Immature natural killer cell (primary cell): ENCODE measurements around the gene FSCN2. TPM values are rescaled to one million over a fixed set of nuclear protein-coding genes. Genes with fewer than 3 reads are reported as not detected.

Experiments used
- DNase-seq, 3 donors: peaks; one replicate each; pipeline ENCODE4 v3.0.0; 2022; ENCODE audit warnings: mixed read lengths in 1 of 3
- H3K27ac Mint-ChIP-seq, 6 donors: one replicate each; pipeline ENCODE4 v1.8.0; 2020; ENCODE audit warnings: mixed read lengths in 6 of 6, mild to moderate bottlenecking in 5 of 6, inconsistent platforms in 4 of 6, moderate library complexity in 3 of 6
- H3K27me3 Mint-ChIP-seq, 3 donors: one replicate each; pipeline ENCODE4 v1.8.0; 2020 to 2021; ENCODE audit warnings: low read depth in 3 of 3, mild to moderate bottlenecking in 3 of 3, mixed read lengths in 3 of 3, moderate library complexity in 3 of 3, inconsistent platforms in 1 of 3
- H3K36me3 Mint-ChIP-seq, 3 donors: one replicate each; pipeline ENCODE4 v1.8.0; 2020; ENCODE audit warnings: mixed read lengths in 3 of 3, inconsistent platforms in 2 of 3, mild to moderate bottlenecking in 2 of 3
- H3K4me1 Mint-ChIP-seq, 2 donors: one replicate each; pipeline ENCODE4 v1.8.0; 2020; ENCODE audit warnings: inconsistent platforms in 2 of 2, mild to moderate bottlenecking in 2 of 2, mixed read lengths in 2 of 2, moderate library complexity in 1 of 2
- H3K4me3 Mint-ChIP-seq, 5 donors: one replicate each; pipeline ENCODE4 v1.8.0; 2020; ENCODE audit warnings: mild to moderate bottlenecking in 5 of 5, mixed read lengths in 5 of 5, inconsistent platforms in 3 of 5, moderate library complexity in 3 of 5
- H3K9me3 Mint-ChIP-seq, 6 donors: one replicate each; pipeline ENCODE4 v1.8.0; 2020; ENCODE audit warnings: mild to moderate bottlenecking in 6 of 6, mixed read lengths in 6 of 6, inconsistent platforms in 4 of 6, moderate library complexity in 3 of 6
- polyA plus RNA-seq, 3 donors: library from polyadenylated mRNA; unstranded; fragments of 300-500 nt; fragmentation: Illumina TruSeq; gene quantifications; one replicate each; pipeline ENCODE4 v1.2.3, GENCODE V29; 2021

Gene FSCN2
- polyA plus RNA-seq, 3 donors from 2014 or later, result 0.23 TPM; not detected in 2

DNA sequence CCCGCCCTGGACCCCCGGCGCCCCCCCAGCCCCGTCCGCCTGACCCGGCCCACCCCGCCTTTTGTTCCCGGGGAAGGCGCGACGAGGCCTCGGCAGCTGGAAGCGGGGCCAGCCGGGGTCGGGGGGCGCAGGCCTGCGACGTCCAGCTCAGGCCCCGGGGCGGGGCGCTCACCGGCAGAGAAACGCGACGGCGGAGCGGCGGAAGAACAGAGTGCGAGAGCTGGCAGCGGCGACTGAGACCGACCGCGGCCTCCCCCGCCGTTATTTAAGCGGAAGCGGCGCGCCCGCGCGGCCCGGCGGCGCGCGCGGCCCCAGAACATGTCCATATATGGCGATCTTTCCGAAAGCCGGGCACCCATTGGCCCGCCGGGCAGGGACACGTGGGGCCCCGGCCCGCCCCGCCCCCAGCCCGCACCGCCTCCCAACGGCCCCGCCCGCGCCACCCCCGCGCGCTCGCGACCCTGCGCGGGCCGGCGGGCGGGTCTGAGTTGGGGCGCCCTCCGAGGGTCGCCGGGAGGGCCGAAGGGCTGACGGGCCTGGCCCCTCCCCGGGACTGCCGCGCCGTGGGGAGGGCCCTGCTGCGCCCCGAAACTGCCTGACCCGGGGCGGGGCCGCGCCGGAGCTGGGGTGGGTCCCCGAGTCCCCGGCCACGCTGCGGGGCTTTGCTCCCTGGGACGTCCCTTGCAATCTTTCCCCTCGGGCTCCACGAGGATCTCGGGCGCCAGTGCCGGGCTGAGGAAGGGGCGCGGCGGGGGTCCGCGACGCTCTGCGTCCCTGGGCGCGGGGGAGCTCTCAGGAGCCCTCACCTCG lies 15.4 kb upstream of the FSCN2 start, which contains the start of gene ACTG1:
Gene ACTG1 (minus strand): TSS at position 238 of the 810 bp plus-strand sequence. CDS start 445 bp downstream, outside the sequence.
- Mint-ChIP-seq H3K27me3 (peaks cover 30 to 38% (median 33%) of the 10 kb centered on the region in 3 donors), H3K9me3 (peaks cover 0 to 3% (median 0%) of the 10 kb centered on the region in 6 donors), H3K4me3 (peak within 1 kb of the TSS; percentile 95 to 100 (median 96)), H3K36me3 (peaks cover 31 to 37% (median 32%) of the 10 kb centered on the region in 3 donors), H3K27ac (peak within 1 kb of the TSS; percentile 90 to 98 (median 96)), H3K4me1 (peaks cover 58 to 69% of the 10 kb centered on the region in 2 donors)
- DNase-seq, result peak; percentile 88 to 93 (median 92)

DNA sequence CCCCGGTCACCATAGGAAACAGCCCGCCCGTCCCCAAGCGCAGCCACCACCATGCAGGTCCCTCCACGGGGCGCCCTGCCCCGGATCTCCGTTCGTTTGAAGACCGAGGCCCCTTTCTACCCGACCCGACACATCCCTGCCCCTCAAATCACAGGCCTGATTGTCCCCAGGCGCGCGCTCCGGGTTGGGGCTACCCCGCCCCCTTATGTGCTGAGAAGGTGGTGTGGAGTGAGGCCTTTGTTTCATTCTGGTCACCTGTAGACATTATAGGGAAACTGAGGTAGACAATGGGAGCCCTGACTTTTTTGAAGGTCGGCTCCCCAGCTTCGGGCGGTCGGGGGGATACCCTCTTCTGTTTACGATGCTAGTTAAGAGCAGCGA lies 14.8 kb upstream of the FSCN2 start:
- Mint-ChIP-seq H3K27me3 (peaks cover 31 to 41% (median 33%) of the 10 kb centered on the region in 3 donors), H3K4me1 (peaks cover 62 to 69% of the 10 kb centered on the region in 2 donors), H3K27ac (peak overlapping the region; percentile 76 to 93 (median 87)), H3K9me3 (peaks cover 0 to 3% (median 0%) of the 10 kb centered on the region in 6 donors), H3K36me3 (peaks cover 31 to 36% (median 32%) of the 10 kb centered on the region in 3 donors), H3K4me3 (peak overlapping the region; percentile 88 to 91 (median 88))
- DNase-seq, result peak; percentile 61 to 68 (median 65)

DNA sequence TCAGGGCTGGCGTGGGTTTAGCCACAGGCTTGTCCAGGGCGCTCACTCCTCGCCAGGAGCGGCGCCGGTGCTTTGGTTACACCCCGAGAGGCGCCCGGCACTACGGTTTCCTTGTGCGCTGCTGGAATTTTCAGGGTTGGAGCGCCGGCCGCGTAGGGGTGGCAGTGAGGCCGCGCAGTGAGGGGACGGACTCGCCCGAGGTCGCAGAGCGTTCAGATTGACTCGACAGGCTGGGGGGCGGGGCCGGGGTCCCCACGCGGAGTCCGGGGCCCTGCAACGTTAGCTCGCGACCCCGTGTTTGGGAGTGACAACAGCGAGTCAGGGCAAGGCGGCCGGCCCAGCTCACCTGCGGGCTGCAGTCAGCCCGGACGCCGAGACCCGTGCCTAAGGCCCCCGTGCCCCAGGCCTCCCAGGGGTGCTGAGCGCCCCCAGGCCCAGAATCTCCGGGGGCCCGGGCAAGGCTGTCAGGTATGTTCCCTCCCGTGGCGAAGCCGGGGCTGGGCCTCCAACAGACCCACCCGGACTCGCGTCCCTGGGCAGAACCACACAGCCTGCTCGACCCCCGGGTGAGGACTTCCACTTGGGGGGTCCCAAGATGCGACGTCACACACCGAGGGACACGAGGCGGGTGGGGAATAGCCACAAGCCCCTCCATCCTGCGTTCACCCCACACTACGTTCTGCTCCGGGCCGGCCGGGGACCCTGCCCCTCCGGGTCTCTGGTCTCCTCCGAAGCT lies 14.3 kb upstream of the FSCN2 start:
- Mint-ChIP-seq H3K27me3 (peaks cover 31 to 41% (median 32%) of the 10 kb centered on the region in 3 donors), H3K27ac (peak overlapping the region; percentile 76 to 93 (median 87)), H3K4me3 (peak overlapping the region; percentile 88 to 91 (median 88)), H3K36me3 (peaks cover 29 to 32% (median 30%) of the 10 kb centered on the region in 3 donors), H3K4me1 (peaks cover 57 to 66% of the 10 kb centered on the region in 2 donors), H3K9me3 (peaks cover 0 to 3% (median 0%) of the 10 kb centered on the region in 6 donors)
- DNase-seq, result peak; percentile 24 to 35 (median 28)

DNA sequence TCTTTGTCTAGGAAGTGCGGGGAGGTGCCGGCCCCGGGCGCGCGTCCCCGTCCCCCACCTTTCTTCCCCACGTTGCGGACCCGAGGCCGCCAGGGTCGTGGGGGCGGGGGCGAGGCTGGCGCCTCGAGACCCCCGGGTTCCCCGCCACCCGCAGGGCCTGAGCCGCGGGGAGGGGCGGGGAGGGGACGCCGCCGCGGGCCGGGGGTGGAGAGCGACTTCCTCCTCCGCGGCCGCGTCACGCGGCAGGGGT lies 13.8 kb upstream of the FSCN2 start:
- Mint-ChIP-seq H3K9me3 (peaks cover 0 to 3% (median 0%) of the 10 kb centered on the region in 6 donors), H3K27me3 (peaks cover 28 to 41% (median 31%) of the 10 kb centered on the region in 3 donors), H3K36me3 (peaks cover 24 to 27% (median 25%) of the 10 kb centered on the region in 3 donors), H3K4me3 (peak overlapping the region; percentile 67 to 88 (median 74)), H3K4me1 (peaks cover 52 to 61% of the 10 kb centered on the region in 2 donors), H3K27ac (peak overlapping the region; percentile 49 to 87 (median 62))
- no peak for DNase-seq

DNA sequence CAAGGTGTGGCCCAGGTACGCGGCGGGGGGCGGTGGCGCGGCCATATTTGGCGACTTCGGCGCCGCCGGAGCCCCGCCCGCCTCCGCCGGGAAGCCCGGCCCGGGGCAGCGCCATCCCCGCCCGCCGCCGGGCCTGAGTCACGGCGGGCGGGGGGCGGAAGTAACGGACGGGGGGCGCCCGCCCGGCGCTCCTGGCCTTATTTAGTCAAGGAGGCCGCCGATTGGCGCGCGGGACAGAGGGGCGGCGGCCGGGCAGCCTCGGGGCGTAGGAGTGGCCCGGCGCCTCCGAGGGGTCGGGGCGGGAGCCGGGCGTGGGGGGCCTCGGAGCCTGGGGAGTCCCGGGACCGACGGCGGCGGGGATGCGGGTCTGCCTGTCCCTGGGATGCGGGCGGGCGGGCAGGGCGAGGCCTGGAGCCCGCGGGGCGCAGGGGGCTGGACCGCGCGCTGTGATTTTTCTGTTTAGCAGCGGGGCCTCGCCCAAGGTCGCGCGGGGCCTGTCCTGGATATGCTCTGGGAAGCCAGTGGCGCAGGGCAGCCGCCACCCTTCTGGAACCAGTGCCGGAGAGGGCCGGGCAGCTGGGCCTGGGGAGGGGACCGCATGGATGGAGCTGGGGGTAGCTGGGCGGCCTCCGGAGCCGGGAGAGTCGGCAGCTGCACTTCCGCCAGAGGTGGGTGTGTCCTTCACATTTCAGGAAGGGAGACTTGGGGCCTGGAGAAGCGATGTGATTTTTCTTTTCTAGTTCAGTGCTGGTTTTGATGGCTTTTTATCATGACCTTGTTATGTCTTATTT lies 13.2 kb upstream of the FSCN2 start:
- Mint-ChIP-seq H3K36me3 (peaks cover 19 to 22% (median 20%) of the 10 kb centered on the region in 3 donors), H3K9me3 (peaks cover 0 to 3% (median 0%) of the 10 kb centered on the region in 6 donors), H3K27me3 (peaks cover 24 to 35% (median 27%) of the 10 kb centered on the region in 3 donors), H3K27ac (peak overlapping the region; percentile 84 to 96 (median 90)), H3K4me1 (peaks cover 47 to 56% of the 10 kb centered on the region in 2 donors), H3K4me3 (peak overlapping the region; percentile 89 to 93 (median 93))
- peak; percentile 65 to 69 (median 66) for DNase-seq

DNA sequence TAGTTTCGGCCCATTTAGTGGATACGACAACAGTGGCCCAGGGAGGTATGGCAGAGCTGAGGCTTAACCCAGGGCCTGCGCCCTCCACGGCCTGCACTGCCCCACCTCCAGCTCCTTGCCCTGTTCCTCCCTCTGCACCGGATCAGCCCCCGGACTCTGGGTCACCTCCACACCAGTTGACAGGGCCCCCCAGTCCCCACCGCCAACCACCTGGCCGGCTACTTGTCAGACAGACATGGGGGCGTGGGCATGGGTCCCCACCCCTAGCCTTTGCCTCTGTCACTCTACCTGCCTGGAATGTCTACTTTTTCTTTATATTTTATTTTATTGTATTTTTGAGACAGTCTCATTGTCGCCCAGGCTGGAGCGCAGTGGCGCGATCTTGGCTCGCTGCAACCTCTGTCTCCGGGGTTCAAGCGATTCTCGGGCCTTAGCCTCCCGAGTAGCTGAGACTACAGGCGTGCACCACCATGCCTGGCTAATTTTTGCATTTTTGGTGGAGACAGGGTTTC lies 12.6 kb upstream of the FSCN2 start:
- H3K27ac Mint-ChIP-seq, result peak overlapping the region; percentile 84 to 96 (median 90)
- DNase-seq, result no peak
- peaks cover 43 to 51% of the 10 kb centered on the region in 2 donors for H3K4me1 Mint-ChIP-seq
- H3K9me3 Mint-ChIP-seq, result peaks cover 0 to 3% (median 0%) of the 10 kb centered on the region in 6 donors
- H3K4me3 Mint-ChIP-seq, result peak overlapping the region; percentile 89 to 93 (median 93)
- peaks cover 18 to 29% (median 23%) of the 10 kb centered on the region in 3 donors for H3K27me3 Mint-ChIP-seq
- H3K36me3 Mint-ChIP-seq, result peaks cover 13 to 15% (median 15%) of the 10 kb centered on the region in 3 donors

DNA sequence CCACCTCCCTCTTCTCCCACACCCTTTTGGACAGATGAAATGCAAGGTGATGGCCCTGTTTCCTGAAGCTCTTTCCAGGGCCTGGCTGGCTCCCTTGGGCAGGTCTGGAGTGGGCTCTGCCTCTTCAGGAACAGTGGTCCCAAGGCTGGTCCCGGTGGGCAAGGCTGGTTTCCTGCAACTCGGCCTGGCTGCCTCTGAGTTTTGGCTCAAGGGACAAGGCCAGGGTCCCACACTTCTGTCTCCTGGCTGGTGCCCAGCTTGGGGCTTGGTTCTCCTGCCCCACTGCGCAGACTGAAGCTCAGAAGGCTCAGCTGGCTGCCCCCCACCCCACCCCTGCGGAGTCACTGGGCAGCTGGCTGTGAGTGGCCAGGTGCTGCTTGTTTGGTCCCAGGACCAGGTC lies 11.7 kb upstream of the FSCN2 start:
- H3K9me3 Mint-ChIP-seq, result peaks cover 0 to 1% (median 0%) of the 10 kb centered on the region in 6 donors
- no peak for DNase-seq
- H3K27ac Mint-ChIP-seq, result peak overlapping the region in 4 of 6 donors; percentile 17 to 88 (median 71)
- peaks cover 4 to 9% (median 7%) of the 10 kb centered on the region in 3 donors for H3K36me3 Mint-ChIP-seq
- H3K4me3 Mint-ChIP-seq, result peak overlapping the region; percentile 89 to 93 (median 93)
- peaks cover 9 to 26% (median 15%) of the 10 kb centered on the region in 3 donors for H3K27me3 Mint-ChIP-seq
- H3K4me1 Mint-ChIP-seq, result peaks cover 38 to 45% of the 10 kb centered on the region in 2 donors

DNA sequence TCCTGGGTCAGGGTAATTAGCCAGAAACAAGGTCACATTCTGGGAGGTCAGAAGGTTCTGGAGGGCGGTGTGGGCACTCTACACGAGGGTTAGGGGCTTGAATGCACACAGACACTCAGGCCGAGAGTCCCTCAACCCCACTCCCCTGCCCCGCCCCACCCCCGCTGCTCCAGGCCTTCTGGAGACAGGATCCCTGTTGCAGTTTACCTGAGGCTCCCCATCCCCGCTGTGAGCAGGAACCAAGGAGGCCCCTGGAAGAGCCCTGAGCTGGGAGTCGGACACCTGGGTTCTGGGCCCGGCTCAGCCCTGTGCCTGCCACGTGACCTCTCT lies 11.2 kb upstream of the FSCN2 start:
- Mint-ChIP-seq H3K36me3 (peaks cover 0 to 4% (median 1%) of the 10 kb centered on the region in 3 donors), H3K27ac (peak overlapping the region in 2 of 6 donors; percentile 29 to 30), H3K4me1 (peaks cover 33 to 39% of the 10 kb centered on the region in 2 donors), H3K9me3 (no peaks in the 10 kb centered on the region), H3K4me3 (peak overlapping the region in 4 of 5 donors; percentile 5 to 93 (median 93)), H3K27me3 (peaks cover 4 to 24% (median 10%) of the 10 kb centered on the region in 3 donors)
- no peak for DNase-seq

DNA sequence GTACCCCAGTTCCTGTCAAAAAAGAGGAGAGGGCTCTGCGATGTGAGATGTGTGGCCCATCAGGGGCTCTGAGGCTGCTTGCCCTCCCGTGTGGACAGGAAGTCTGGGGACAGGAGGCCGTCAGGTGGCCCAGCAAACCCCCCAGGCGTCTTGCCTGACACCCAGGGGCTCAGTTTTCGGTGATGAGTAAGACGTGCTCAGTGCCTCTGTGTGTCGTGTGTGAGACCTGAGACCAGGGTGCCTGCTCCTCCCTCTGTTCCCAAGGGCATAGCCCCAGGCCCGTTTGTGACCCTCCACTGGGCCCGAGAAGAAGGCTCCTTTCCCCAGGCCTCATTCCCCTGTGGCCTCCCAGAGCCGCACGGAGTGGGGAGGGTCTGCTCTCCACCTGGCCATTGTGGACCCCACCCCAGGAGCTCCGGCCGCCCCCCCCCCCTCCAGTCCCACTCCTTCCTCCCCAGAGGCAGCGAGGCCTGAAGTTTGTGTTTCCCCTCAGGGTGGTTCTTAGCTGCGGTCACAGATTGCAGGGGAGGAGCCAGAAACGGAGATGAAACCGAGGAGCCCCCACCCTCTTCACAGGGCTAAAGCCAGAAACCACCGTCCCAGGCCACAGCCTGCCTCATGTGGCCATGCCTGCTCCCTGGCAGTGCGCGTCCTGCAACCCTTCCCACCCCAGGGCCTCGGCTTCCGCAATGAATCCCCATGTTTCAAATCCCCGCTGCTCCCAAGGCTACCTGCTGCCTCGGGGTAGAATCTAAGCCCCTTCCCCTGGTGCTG lies 10.7 kb upstream of the FSCN2 start:
- DNase-seq, result peak; percentile 35 to 48 (median 42)
- Mint-ChIP-seq H3K9me3 (no peaks in the 10 kb centered on the region), H3K36me3 (peaks cover 0 to 4% (median 0%) of the 10 kb centered on the region in 3 donors), H3K27me3 (peaks cover 0 to 20% (median 8%) of the 10 kb centered on the region in 3 donors), H3K4me1 (peaks cover 33 to 38% of the 10 kb centered on the region in 2 donors), H3K4me3 (peak overlapping the region; percentile 66 to 86 (median 77)), H3K27ac (peak overlapping the region in 3 of 6 donors; percentile 59 to 90 (median 69))

DNA sequence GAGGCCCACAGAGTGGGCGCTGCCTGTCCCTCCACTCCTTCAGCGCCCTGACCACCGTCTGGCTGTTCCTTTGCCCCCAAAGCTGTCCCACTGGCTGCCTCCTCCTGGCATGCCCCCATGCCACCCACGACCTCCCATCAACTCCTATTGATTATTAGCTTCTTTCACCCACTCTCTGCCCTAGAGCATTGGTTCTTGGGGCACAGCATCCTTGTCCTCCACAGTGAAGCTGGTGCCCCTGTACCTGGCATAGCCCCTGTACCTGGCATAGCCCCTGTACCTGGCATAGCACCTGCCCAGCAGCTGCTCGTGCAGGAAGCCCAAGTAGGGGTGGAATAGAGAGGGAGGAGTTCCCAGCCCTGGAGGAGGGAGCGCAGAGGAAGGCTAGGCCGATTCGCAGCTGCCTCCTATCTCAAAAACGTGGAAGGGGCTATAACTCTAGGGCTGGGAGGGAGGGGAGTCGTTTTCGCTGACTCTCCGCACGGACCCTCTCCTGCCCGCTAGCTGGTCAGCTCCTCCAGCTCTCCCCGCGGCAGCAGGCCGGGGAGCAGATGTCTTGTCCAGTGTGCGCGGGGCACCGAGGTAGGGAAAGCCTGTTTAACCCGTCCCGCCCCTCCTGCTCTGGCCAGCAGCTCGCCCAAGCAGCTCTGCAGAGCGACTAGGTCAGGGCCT lies 9.9 kb upstream of the FSCN2 start:
- DNase-seq, result no peak
- Mint-ChIP-seq H3K27ac (peak overlapping the region in 5 of 6 donors; percentile 51 to 90 (median 59)), H3K36me3 (peaks cover 0 to 4% (median 0%) of the 10 kb centered on the region in 3 donors), H3K4me3 (peak overlapping the region; percentile 66 to 86 (median 77)), H3K9me3 (no peaks in the 10 kb centered on the region), H3K27me3 (peaks cover 2 to 18% (median 8%) of the 10 kb centered on the region in 3 donors), H3K4me1 (peaks cover 33 to 37% of the 10 kb centered on the region in 2 donors)

DNA sequence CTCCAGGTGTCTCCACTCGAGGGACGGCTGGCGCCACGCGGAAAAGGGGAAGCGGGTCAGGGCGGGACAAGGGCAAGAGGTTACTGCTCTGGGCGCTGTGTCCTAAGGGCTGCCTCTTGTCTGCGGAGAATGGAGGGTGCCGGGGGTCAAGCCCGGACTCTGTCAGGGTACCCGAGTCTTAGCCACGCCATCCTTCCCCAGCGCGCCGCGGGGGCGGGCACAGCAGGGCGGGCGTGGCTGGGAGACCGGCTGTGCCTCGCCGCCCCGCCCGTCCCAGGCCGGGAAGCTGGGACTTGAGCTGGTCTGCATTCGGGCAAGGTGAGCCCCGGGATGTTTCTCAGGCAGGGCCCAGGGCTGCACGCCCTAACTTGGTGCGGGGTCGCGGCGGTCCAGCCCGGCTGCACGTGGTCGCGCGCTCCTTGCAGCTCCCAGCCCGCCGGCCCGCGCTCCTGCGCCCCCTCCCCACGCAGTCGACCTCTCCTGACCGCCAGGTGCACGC lies 9.3 kb upstream of the FSCN2 start:
- H3K4me1 Mint-ChIP-seq, result peaks cover 32 to 33% of the 10 kb centered on the region in 2 donors
- peaks cover 2 to 16% (median 3%) of the 10 kb centered on the region in 3 donors for H3K27me3 Mint-ChIP-seq
- H3K4me3 Mint-ChIP-seq, result peak overlapping the region in 3 of 5 donors; percentile 21 to 40 (median 29)
- no peaks in the 10 kb centered on the region for H3K9me3 Mint-ChIP-seq
- no peak overlapping the region for H3K27ac Mint-ChIP-seq
- H3K36me3 Mint-ChIP-seq, result peaks cover 0 to 4% (median 0%) of the 10 kb centered on the region in 3 donors
- no peak for DNase-seq
